Nephron progenitor cell (in vitro differentiated cells): ENCODE measurements around the gene PHLDA3.
"Not testable (repeated sequence)": the region's sequence is repeated elsewhere in the genome, so short reads cannot be mapped to it uniquely, and the experiment has no call there.

Experiments used
- DNase-seq: peaks from one replicate; pipeline ENCODE4 v3.0.0; 2021
- H3K27ac Mint-ChIP-seq: 2 replicates; pipeline ENCODE4 v1.8.0; 2021; ENCODE audit warnings: mild to moderate bottlenecking, moderate library complexity, mixed read lengths
- H3K27me3 Mint-ChIP-seq: 2 replicates; pipeline ENCODE4 v1.8.0; 2021; ENCODE audit warnings: mild to moderate bottlenecking, low read depth, mixed read lengths; ENCODE audit not compliant: poor library complexity
- H3K36me3 Mint-ChIP-seq: 2 replicates; pipeline ENCODE4 v1.8.0; 2021; ENCODE audit warnings: low read depth, mixed read lengths
- H3K4me1 Mint-ChIP-seq: 2 replicates; pipeline ENCODE4 v1.8.0; 2021; ENCODE audit warnings: mixed read lengths
- H3K4me3 Mint-ChIP-seq: 2 replicates; pipeline ENCODE4 v1.8.0; 2021; ENCODE audit warnings: mild to moderate bottlenecking, moderate library complexity, mixed read lengths
- H3K9me3 Mint-ChIP-seq: 2 replicates; pipeline ENCODE4 v1.8.0; 2021; ENCODE audit warnings: mild to moderate bottlenecking, moderate library complexity, mixed read lengths
- TF ChIP-seq, protein P1 (sequence below): fragments of 200-600 bp; sonication (generic); IDR thresholded peaks from 2 replicates; pipeline ENCODE4 v1.5.0; 2021; ENCODE audit warnings: antibody characterized with exemption

Gene PHLDA3

DNA sequence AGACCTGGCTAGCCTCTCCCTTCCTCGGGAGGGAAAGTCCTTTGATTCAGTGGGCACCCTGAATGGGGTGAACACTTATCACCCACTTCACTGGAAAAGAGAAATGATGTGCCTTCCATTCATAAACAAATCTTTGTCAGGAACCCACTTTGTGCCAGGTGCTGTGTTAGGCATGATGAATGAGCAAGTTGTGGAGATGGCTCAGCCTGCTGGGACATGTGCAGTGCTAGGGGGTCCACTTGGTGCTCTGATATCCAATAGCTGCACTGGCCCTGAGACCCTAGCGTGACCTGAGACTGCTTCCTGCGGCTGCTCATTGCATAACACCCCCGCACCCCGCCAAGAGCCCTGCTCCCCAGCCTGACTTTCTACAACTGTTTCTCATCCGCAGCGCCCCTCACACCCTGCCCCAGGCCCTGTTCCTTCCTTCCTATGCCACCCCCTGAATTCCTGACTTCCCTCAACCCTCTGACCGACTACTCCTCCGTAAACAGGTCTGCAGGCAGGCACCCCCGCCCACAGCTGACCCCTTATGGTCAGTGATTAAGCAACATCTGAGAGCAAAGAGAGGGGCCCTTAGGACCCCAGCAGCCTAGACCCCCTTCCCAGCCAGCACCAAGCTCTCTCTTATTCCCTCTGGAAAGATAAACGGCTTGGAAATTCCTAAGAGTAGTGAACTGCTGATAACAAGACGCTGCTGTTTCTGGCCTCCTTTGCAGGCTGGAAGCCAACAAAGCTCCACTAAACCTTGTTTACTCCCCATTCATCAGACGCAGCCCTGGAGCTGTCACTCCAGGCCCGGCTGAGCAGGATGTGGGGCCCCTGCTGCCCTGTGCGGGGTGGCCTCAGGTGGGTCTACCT, 25.0 kb upstream of the PHLDA3 start:
- Mint-ChIP-seq H3K4me1 (peaks cover 82% of the 10 kb centered on the region), H3K9me3 (peaks cover 21% of the 10 kb centered on the region), H3K27me3 (peaks cover 10% of the 10 kb centered on the region), H3K36me3 (peaks cover 7% of the 10 kb centered on the region), H3K4me3 (peak overlapping the region; percentile 63), H3K27ac (peak overlapping the region; percentile 99)
- DNase-seq: peak; percentile 26
- TF ChIP-seq, protein P1, sequence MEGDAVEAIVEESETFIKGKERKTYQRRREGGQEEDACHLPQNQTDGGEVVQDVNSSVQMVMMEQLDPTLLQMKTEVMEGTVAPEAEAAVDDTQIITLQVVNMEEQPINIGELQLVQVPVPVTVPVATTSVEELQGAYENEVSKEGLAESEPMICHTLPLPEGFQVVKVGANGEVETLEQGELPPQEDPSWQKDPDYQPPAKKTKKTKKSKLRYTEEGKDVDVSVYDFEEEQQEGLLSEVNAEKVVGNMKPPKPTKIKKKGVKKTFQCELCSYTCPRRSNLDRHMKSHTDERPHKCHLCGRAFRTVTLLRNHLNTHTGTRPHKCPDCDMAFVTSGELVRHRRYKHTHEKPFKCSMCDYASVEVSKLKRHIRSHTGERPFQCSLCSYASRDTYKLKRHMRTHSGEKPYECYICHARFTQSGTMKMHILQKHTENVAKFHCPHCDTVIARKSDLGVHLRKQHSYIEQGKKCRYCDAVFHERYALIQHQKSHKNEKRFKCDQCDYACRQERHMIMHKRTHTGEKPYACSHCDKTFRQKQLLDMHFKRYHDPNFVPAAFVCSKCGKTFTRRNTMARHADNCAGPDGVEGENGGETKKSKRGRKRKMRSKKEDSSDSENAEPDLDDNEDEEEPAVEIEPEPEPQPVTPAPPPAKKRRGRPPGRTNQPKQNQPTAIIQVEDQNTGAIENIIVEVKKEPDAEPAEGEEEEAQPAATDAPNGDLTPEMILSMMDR: no peak

DNA sequence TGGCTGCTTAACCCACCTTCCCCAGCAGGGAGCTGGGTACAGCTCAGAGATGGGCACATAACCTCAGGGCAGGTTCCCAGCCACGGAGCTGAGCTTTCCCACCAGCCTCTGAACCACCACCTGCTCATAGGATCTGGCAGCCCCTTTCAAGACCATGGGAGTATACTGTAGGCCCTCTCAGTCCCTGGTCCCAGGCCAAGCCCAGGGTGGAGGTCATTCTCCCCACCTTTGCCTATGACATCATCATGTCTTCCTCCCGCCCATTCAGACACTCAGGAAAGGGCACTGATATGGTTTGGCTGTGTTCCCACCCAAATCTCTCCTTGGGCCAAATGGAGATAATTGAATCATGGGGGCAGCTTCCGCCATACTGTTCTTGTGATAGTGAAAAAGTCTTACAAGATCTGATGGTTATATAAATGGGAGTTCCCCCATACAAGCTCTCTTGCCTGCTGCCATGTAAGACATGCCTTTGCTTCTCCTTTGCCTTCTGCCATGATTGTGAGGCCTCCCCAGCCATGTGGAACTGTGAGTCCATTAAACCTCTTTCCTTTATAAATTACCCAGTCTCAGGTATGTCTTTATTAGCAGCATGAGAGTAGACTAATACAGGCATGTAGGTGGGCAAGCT, 24.2 kb upstream of the PHLDA3 start:
- not testable (repeated sequence) for H3K36me3 Mint-ChIP-seq, DNase-seq
- peaks cover 10% of the 10 kb centered on the region for H3K27me3 Mint-ChIP-seq
- H3K4me3 Mint-ChIP-seq: peak overlapping the region; percentile 20
- H3K9me3 Mint-ChIP-seq: peaks cover 21% of the 10 kb centered on the region
- H3K27ac Mint-ChIP-seq: peak overlapping the region; percentile 99
- peaks cover 82% of the 10 kb centered on the region for H3K4me1 Mint-ChIP-seq

DNA sequence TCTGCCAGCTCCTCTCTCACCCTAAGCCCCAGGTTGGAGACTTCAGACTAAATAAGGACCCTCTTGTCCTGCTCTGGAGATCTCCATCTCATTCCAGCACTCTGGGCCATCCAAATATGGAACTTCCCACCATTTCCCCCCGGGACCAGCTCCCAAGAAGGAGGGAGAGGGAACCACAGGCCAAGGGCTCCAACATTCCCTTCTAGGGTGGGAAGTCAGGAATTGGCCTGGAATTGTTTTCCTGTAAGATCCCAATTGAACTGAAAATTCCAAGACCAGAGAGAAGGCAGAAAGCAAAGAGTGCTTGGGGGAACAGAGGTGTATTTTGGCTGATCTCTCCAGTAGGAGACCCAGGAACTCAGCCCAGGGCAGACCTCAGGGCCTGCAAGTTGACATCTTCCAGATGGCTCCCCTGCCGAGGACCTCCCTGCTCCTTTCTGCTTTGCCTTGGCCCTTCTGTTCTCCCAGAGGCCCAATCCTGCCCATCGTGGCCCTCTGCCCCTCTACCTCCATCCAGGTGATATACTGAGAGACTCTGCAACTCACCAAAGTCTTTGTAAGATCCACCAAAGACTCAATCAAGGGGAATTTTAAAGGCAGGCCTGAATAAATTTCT, 23.0 kb upstream of the PHLDA3 start:
- H3K27ac Mint-ChIP-seq: peak overlapping the region; percentile 73
- peaks cover 83% of the 10 kb centered on the region for H3K4me1 Mint-ChIP-seq
- DNase-seq: no peak
- TF ChIP-seq, protein P1: no peak
- peaks cover 21% of the 10 kb centered on the region for H3K9me3 Mint-ChIP-seq
- peaks cover 10% of the 10 kb centered on the region for H3K27me3 Mint-ChIP-seq
- H3K36me3 Mint-ChIP-seq: peaks cover 7% of the 10 kb centered on the region
- H3K4me3 Mint-ChIP-seq: no peak overlapping the region

DNA sequence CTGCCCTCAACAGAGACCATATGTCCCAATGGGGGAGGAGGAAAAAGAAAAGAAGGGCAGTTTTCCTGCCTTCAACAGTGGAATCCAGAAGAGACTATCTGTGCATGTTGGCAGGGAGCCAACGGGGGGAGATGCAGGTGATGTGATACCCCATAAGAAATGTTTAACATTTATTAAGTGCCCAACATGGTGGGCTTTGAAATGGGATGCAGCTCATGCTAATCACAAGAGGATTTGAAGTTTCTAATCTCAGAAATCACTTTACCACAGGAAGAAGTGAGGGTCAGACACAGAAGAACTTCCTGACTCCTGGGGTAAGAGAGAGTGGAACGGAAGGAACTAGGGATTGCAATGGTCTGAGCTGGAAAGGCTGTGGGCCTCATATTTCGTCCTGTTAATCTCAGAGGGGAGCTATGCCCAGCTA, 21.7 kb upstream of the PHLDA3 start:
- Mint-ChIP-seq H3K4me1 (peaks cover 81% of the 10 kb centered on the region), H3K27ac (no peak overlapping the region), H3K36me3 (peaks cover 7% of the 10 kb centered on the region), H3K4me3 (no peak overlapping the region), H3K27me3 (peaks cover 10% of the 10 kb centered on the region), H3K9me3 (peaks cover 21% of the 10 kb centered on the region)
- TF ChIP-seq, protein P1: no peak
- DNase-seq: no peak

DNA sequence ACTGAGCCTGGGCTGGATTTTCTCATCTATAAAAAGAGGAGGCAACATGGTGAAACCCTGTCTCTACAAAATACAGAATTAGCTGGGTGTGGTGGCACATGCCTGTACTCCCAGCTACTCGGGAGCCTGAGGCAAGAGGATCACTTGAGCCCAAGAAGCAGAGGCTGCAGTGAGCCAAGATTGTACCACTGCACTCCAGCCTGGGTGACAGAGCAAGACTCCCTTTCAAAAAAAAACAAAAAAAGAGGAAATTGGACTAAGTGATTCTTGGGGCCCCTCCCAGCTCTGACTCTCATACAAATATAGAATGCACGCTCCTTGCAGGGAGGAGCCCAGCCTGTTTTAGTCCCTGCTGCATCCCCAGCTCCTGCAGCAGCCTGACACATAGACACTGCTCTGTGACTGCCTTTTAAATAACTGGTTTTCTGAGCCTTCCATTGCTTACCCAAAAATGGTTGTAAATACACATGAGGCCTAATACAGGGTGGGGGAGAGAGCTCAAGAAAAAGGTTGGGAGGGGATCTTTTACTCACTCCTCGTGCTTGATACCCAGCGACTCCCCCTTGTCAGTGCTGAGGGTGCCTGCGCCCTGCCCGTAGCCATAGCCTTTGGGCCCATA, 20.8 kb upstream of the PHLDA3 start:
- no peak for DNase-seq
- no peak overlapping the region for H3K4me3 Mint-ChIP-seq
- peaks cover 21% of the 10 kb centered on the region for H3K9me3 Mint-ChIP-seq
- peaks cover 74% of the 10 kb centered on the region for H3K4me1 Mint-ChIP-seq
- H3K27ac Mint-ChIP-seq: no peak overlapping the region
- peaks cover 13% of the 10 kb centered on the region for H3K27me3 Mint-ChIP-seq
- TF ChIP-seq, protein P1: no peak
- peaks cover 7% of the 10 kb centered on the region for H3K36me3 Mint-ChIP-seq
